ENCODE results near the gene ACOT12. TPM values are rescaled to one million over a fixed set of nuclear protein-coding genes. Genes with fewer than 3 reads are reported as not detected.

ACOT12 gene
- total and polyA plus RNA-seq, 2 donors (not counting 1 experiment from before 2014, with no cell fraction given) = 0.06 TPM; not detected in 1

- H3K36me3 ChIP-seq (replicated peaks in 1 of 2; ENCODE audit: control extremely low read depth in 1 of 2, control insufficient read depth in 1 of 2, extremely low read depth in 1 of 2, insufficient read depth in 2 of 2, low read length in 1 of 2) = no peaks in the 10 kb centered on the region
- Mint-ChIP-seq H3K4me3 (no peak overlapping the region), H3K9me3 (ENCODE audit: insufficient read depth) (no peaks in the 10 kb centered on the region), H3K4me1 (no peaks in the 10 kb centered on the region), H3K27ac (no peak overlapping the region), H3K27me3 (peaks cover 4% of the 10 kb centered on the region)
- no peak overlapping the region for H2AFZ ChIP-seq (ENCODE audit: insufficient read depth, low read depth, low read length, poor library complexity, severe bottlenecking)
- no peak for DNase-seq
- H3K79me2 ChIP-seq (ENCODE audit: control insufficient read depth, insufficient read depth, low read length) = no peaks in the 10 kb centered on the region
- no peak overlapping the region for H3K27ac ChIP-seq (ENCODE audit: low read length in 2 of 2)
- no peak overlapping the region for H3K4me3 ChIP-seq (ENCODE audit: control extremely low read depth in 1 of 5, extremely low read depth in 1 of 5, insufficient read depth in 1 of 5, low read depth in 2 of 5, low read length in 4 of 5)
- TF ChIP-seq EZH2 (IDR thresholded peaks at IDR 0.05; ENCODE audit: borderline replicate concordance, insufficient read depth, low read depth, low read length, poor library complexity, severe bottlenecking) = no peak
- TF ChIP-seq, protein P1, sequence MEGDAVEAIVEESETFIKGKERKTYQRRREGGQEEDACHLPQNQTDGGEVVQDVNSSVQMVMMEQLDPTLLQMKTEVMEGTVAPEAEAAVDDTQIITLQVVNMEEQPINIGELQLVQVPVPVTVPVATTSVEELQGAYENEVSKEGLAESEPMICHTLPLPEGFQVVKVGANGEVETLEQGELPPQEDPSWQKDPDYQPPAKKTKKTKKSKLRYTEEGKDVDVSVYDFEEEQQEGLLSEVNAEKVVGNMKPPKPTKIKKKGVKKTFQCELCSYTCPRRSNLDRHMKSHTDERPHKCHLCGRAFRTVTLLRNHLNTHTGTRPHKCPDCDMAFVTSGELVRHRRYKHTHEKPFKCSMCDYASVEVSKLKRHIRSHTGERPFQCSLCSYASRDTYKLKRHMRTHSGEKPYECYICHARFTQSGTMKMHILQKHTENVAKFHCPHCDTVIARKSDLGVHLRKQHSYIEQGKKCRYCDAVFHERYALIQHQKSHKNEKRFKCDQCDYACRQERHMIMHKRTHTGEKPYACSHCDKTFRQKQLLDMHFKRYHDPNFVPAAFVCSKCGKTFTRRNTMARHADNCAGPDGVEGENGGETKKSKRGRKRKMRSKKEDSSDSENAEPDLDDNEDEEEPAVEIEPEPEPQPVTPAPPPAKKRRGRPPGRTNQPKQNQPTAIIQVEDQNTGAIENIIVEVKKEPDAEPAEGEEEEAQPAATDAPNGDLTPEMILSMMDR (IDR thresholded peaks at IDR 0.05) = no peak
- intact Hi-C loops (cut with micrococcal nuclease) = no loop called here
- no peak overlapping the region for H3K4me2 ChIP-seq (replicated peaks; ENCODE audit: low read depth, low read length, poor library complexity, severe bottlenecking)
- no peaks in the 10 kb centered on the region for H3K27me3 ChIP-seq (replicated peaks in 1 of 4; ENCODE audit: control extremely low read depth in 1 of 4, control insufficient read depth in 3 of 4, insufficient read depth in 4 of 4, low read length in 3 of 4)
- ChIA-PET CTCF (no interaction called here), POLR2A (no interaction called here)
- H4K20me1 ChIP-seq (ENCODE audit: control insufficient read depth, insufficient read depth, low read length, poor library complexity, severe bottlenecking) = no peaks in the 10 kb centered on the region
- H3K9me3 ChIP-seq (ENCODE audit: control extremely low read depth in 1 of 3, control insufficient read depth in 2 of 3, insufficient read depth in 1 of 3, low read length in 2 of 3) = no peaks in the 10 kb centered on the region
- ATAC-seq (ENCODE audit: low read depth) = no peak
- H3K9ac ChIP-seq (ENCODE audit: low read length) = no peak overlapping the region
- no peaks in the 10 kb centered on the region for H3K4me1 ChIP-seq (ENCODE audit: control insufficient read depth in 2 of 2, insufficient read depth in 2 of 2, low read length in 2 of 2)
- WGBS (ENCODE audit: insufficient coverage) = 97% methylated on average over 4 of the region's 5 CpGs
These were observed 28.4 kb downstream of the ACOT12 start for GRCh38 chr5:81365541-81365940.

GRCh38 chr5:81363093-81363871 is 30.7 kb downstream of the ACOT12 start:
- ATAC-seq (ENCODE audit: low read depth) = no peak
- Histone ChIP-seq H3K27ac (ENCODE audit: low read length in 2 of 2) (no peak overlapping the region), H4K20me1 (ENCODE audit: control insufficient read depth, insufficient read depth, low read length, poor library complexity, severe bottlenecking) (no peaks in the 10 kb centered on the region), H3K4me1 (ENCODE audit: control insufficient read depth in 2 of 2, insufficient read depth in 2 of 2, low read length in 2 of 2) (no peaks in the 10 kb centered on the region), H3K4me2 (replicated peaks; ENCODE audit: low read depth, low read length, poor library complexity, severe bottlenecking) (no peak overlapping the region), H2AFZ (ENCODE audit: insufficient read depth, low read depth, low read length, poor library complexity, severe bottlenecking) (no peak overlapping the region), H3K9me3 (ENCODE audit: control extremely low read depth in 1 of 3, control insufficient read depth in 2 of 3, insufficient read depth in 1 of 3, low read length in 2 of 3) (no peaks in the 10 kb centered on the region), H3K4me3 (ENCODE audit: control extremely low read depth in 1 of 5, extremely low read depth in 1 of 5, insufficient read depth in 1 of 5, low read depth in 2 of 5, low read length in 4 of 5) (no peak overlapping the region), H3K9ac (ENCODE audit: low read length) (no peak overlapping the region), H3K36me3 (replicated peaks in 1 of 2; ENCODE audit: control extremely low read depth in 1 of 2, control insufficient read depth in 1 of 2, extremely low read depth in 1 of 2, insufficient read depth in 2 of 2, low read length in 1 of 2) (no peaks in the 10 kb centered on the region), H3K79me2 (ENCODE audit: control insufficient read depth, insufficient read depth, low read length) (no peaks in the 10 kb centered on the region), H3K27me3 (replicated peaks in 1 of 4; ENCODE audit: control extremely low read depth in 1 of 4, control insufficient read depth in 3 of 4, insufficient read depth in 4 of 4, low read length in 3 of 4) (peaks cover 0 to 3% (median 0%) of the 10 kb centered on the region in 4 experiments)
- no peak for DNase-seq
- H3K27ac Mint-ChIP-seq = no peak overlapping the region
- ChIA-PET CTCF (interaction anchor here (0.7 kb wide), 1 partner anchor 20 kb away, joined by 3 read pairs; no protein-coding TSS in a partner anchor), POLR2A (no interaction called here)
- no CpG with 5 or more reads among the region's 4 CpGs for WGBS (ENCODE audit: insufficient coverage)
- intact Hi-C loops (cut with micrococcal nuclease) = no loop called here
- no peaks in the 10 kb centered on the region for H3K4me1 Mint-ChIP-seq
- H3K27me3 Mint-ChIP-seq = peaks cover 4% of the 10 kb centered on the region
- TF ChIP-seq, protein P1 (IDR thresholded peaks at IDR 0.05) = no peak
- TF ChIP-seq EZH2 (IDR thresholded peaks at IDR 0.05; ENCODE audit: borderline replicate concordance, insufficient read depth, low read depth, low read length, poor library complexity, severe bottlenecking) = no peak
- no peak overlapping the region for H3K4me3 Mint-ChIP-seq
- no peaks in the 10 kb centered on the region for H3K9me3 Mint-ChIP-seq (ENCODE audit: insufficient read depth)
